K562 (cell line): Measurements from ENCODE around the gene ST8SIA1. TPM values are rescaled to one million over a fixed set of nuclear protein-coding genes. Genes with fewer than 3 reads are reported as not detected.

Source experiments
- ATAC-seq: fragments of 200-7000 bp; cut with Tn5 transposase; 3 replicates; pipeline ENCODE4 v1.9.1; 2020; ENCODE audit warnings: moderate library complexity
- BruUV-seq: library from RNA; stranded (reverse); fragments of 400-500 nt; replicated peaks from 2 replicates; lab custom pipeline; 2021; lab: Mats Ljungman, UMichigan
- CTCF ChIA-PET: fragments of 300-600 bp; formaldehyde crosslinking; extraction: SDS; loops from one replicate; lab custom pipeline; 2021; ENCODE audit warnings: low intra/inter-chr PET ratio; lab: Yijun Ruan, JAX
- POLR2A ChIA-PET: fragments of 300-600, 350-650 bp; sonication (Branson Sonifier 250); formaldehyde crosslinking; extraction: SDS; loops from one replicate; lab custom pipeline; 2021; ENCODE audit warnings: antibody characterized with exemption, inconsistent platforms; lab: Yijun Ruan, JAX
- DNase-seq, 4 experiments: peaks; one replicate each; pipeline versions ENCODE4 v3.0.0 to v3.0.0-alpha.2; 2011 to 2018; ENCODE audit warnings: low spot score in 3 of 4, mixed read lengths in 3 of 4; ENCODE audit errors: extremely low read depth in 1 of 4
- FAIRE-seq: peaks from 2 replicates; lab custom pipeline; 2011; peaks lifted over from hg19 to GRCh38; lab: Jason Lieb, UNC
- H2AFZ ChIP-seq: 2 replicates; pipeline ENCODE4 v1.6.0; 2011; ENCODE audit warnings: low read depth, low read length, control low read depth, inconsistent platforms
- H3K27ac ChIP-seq: fragments of 200-600 bp; 3 replicates; pipeline ENCODE4 v1.8.0; 2011; ENCODE audit warnings: low read depth, mild to moderate bottlenecking, control low read depth, inconsistent platforms, low read length, moderate library complexity, mixed read lengths; ENCODE audit errors: extremely low read depth
- H3K27me3 ChIP-seq, 2 experiments: fragments of 300-600 bp in 1 of 2; 2 replicates in 1 of 2; 3 replicates in 1 of 2; pipeline versions ENCODE4 v1.6.0 to v1.8.0; 2011; ENCODE audit warnings: inconsistent platforms in 2 of 2, low read length in 2 of 2, mild to moderate bottlenecking in 1 of 2, mixed read lengths in 1 of 2, moderate library complexity in 1 of 2; ENCODE audit not compliant: control insufficient read depth in 2 of 2, insufficient read depth in 2 of 2
- H3K36me3 ChIP-seq: fragments of 300-600 bp; 3 replicates; pipeline ENCODE4 v1.8.0; 2011; ENCODE audit warnings: mild to moderate bottlenecking, low read length, inconsistent platforms; ENCODE audit not compliant: control insufficient read depth, insufficient read depth
- H3K4me1 ChIP-seq, 2 experiments: fragments of 200-600 bp in 1 of 2; replicated peaks in 1 of 2; 2 replicates in 1 of 2; 3 replicates in 1 of 2; pipeline versions ENCODE4 v1.5.1 to v1.8.0; 2011; ENCODE audit warnings: inconsistent platforms in 2 of 2, low read length in 2 of 2, mild to moderate bottlenecking in 1 of 2, mixed read lengths in 1 of 2, moderate library complexity in 1 of 2; ENCODE audit not compliant: control insufficient read depth in 2 of 2, insufficient read depth in 2 of 2
- H3K4me2 ChIP-seq: 2 replicates; pipeline ENCODE4 v1.6.1; 2011; ENCODE audit warnings: low read length, control low read depth, inconsistent platforms, mixed read lengths; ENCODE audit not compliant: insufficient read depth
- H3K4me3 ChIP-seq: fragments of 200-600 bp; sonication (generic), shearing (Covaris generic); 2 replicates; pipeline ENCODE4 v1.5.1; 2016; ENCODE audit warnings: control low read depth, inconsistent platforms
- H3K79me2 ChIP-seq: fragments of 200-600 bp; 3 replicates; pipeline ENCODE4 v1.8.0; 2011; ENCODE audit warnings: low read length, inconsistent platforms; ENCODE audit not compliant: control insufficient read depth, insufficient read depth
- H3K9ac ChIP-seq, 2 experiments: 2 replicates each; pipeline versions ENCODE4 v1.6.0 to v1.6.1; 2011; ENCODE audit warnings: low read depth in 2 of 2, low read length in 2 of 2, control low read depth in 1 of 2, inconsistent platforms in 1 of 2, mild to moderate bottlenecking in 1 of 2, mixed read lengths in 1 of 2; ENCODE audit not compliant: insufficient read depth in 1 of 2
- H3K9me1 ChIP-seq: one replicate; pipeline ENCODE4 v1.6.0; 2011; ENCODE audit warnings: inconsistent platforms, mild to moderate bottlenecking, low read length, moderate library complexity; ENCODE audit not compliant: control insufficient read depth, insufficient read depth
- H3K9me3 ChIP-seq: replicated peaks from 2 replicates; pipeline ENCODE4 v1.5.1; 2011; ENCODE audit warnings: low read depth, low read length, inconsistent platforms; ENCODE audit not compliant: control insufficient read depth, insufficient read depth
- H4K20me1 ChIP-seq: replicated peaks from 2 replicates; pipeline ENCODE4 v1.6.1; 2011; ENCODE audit warnings: low read length, inconsistent platforms, mixed read lengths; ENCODE audit not compliant: control insufficient read depth, insufficient read depth
- BRD4 ChIP-seq: fragments of 200-600 bp; sonication (generic); IDR thresholded peaks from 2 replicates; pipeline ENCODE4 v1.6.1; 2017; ENCODE audit warnings: inconsistent platforms
- CHD7 ChIP-seq: fragments of 200-600 bp; sonication (generic); IDR thresholded peaks from one replicate; pipeline ENCODE4 v1.6.1; 2012; ENCODE audit warnings: mild to moderate bottlenecking, low read depth, low read length, inconsistent platforms
- KLF1 ChIP-seq: fragments of 450-650 bp; IDR thresholded peaks from 2 replicates; pipeline ENCODE4 v1.6.1; 2016; ENCODE audit warnings: missing genetic modification characterization, missing compliant biosample characterization
- PCBP1 ChIP-seq: fragments of 200-400 bp; formaldehyde crosslinking; IDR thresholded peaks from 2 replicates; pipeline ENCODE4 v1.6.1; 2018; ENCODE audit warnings: mild to moderate bottlenecking, low read depth, low read length; ENCODE audit not compliant: poor library complexity, severe bottlenecking
- SAFB ChIP-seq: fragments of 200-400 bp; formaldehyde crosslinking; IDR thresholded peaks from 2 replicates; pipeline ENCODE4 v1.6.1; 2017; ENCODE audit warnings: low read depth, low read length, borderline replicate concordance
- SMARCC2 ChIP-seq: fragments of 450-650 bp; IDR thresholded peaks from 2 replicates; pipeline ENCODE4 v1.6.1; 2017; ENCODE audit warnings: antibody characterized with exemption, moderate library complexity, mild to moderate bottlenecking, low read depth
- YY1 ChIP-seq, 3 experiments: IDR thresholded peaks; 2 replicates each; pipeline ENCODE4 v1.6.1; 2011; ENCODE audit warnings: low read length in 2 of 3, mild to moderate bottlenecking in 2 of 3, moderate library complexity in 2 of 3, borderline replicate concordance in 1 of 3, control low read depth in 1 of 3, low read depth in 1 of 3; ENCODE audit not compliant: insufficient read depth in 3 of 3, insufficient replicate concordance in 2 of 3, control insufficient read depth in 1 of 3, insufficient read length in 1 of 3; ENCODE audit errors: extremely low read depth in 1 of 3
- ZNF143 ChIP-seq: sonication (generic); formaldehyde crosslinking; IDR thresholded peaks from 2 replicates; pipeline ENCODE4 v1.9.0; 2022; ENCODE audit warnings: mild to moderate bottlenecking, missing genetic modification reagents
- ZNF41 ChIP-seq: fragments of 250-450 bp; sonication (Bioruptor Pico); conservative IDR thresholded peaks from 2 replicates; pipeline ENCODE4 v1.4.0; 2020; ENCODE audit warnings: mild to moderate bottlenecking
- ZNF75A ChIP-seq: fragments of 450-650 bp; formaldehyde crosslinking; IDR thresholded peaks from 2 replicates; pipeline ENCODE4 v1.4.0; 2020; ENCODE audit warnings: mild to moderate bottlenecking
- WGBS: fragments of 100-300 bp; shearing (Covaris generic); methylation state at CpG from one replicate; pipeline ENCODE4 v1.1.6; 2016; ENCODE audit warnings: low coverage, mixed read lengths; ENCODE audit not compliant: insufficient coverage; ENCODE audit errors: missing lambda C conversion rate; 5-methylcytosine and 5-hydroxymethylcytosine counted together
- in situ Hi-C: fragments of 300-500 bp; cut with MboI; formaldehyde crosslinking; loops from 4 replicates; pipeline ENCODE4 v1.15.0; 2018; ENCODE audit warnings: inconsistent platforms, mixed read lengths
- intact Hi-C: fragments of 100-400 bp; cut with micrococcal nuclease; formaldehyde crosslinking; loops from 2 replicates; pipeline ENCODE4 v1.14.2; 2022
- polyA plus RNA-seq, 8 experiments: library from polyadenylated mRNA; depleted of rRNA in 4 of 8; stranded (reverse) in 5 of 8; unstranded in 3 of 8; fragments of >200 nt; fragmentation: Nextera tagmentation in 2 of 8; fragmentation: Illumina TruSeq in 1 of 8; extraction: Ambion mirVana in 2 of 8; extraction: Trizol in 1 of 8; gene quantifications; 2 replicates each; pipeline versions ENCODE4 v1.2.1 to v1.2.3, GENCODE V29; 2011 to 2014; ENCODE audit warnings: inconsistent platforms in 1 of 8, missing spikeins in 1 of 8
- total RNA-seq, 7 experiments: library from RNA; depleted of rRNA in 6 of 7; stranded (reverse); fragments of >200 nt in 6 of 7; fragmentation: Illumina TruSeq in 2 of 7; extraction: Trizol in 2 of 7; gene quantifications; 2 replicates each; pipeline versions ENCODE4 v1.2.1 to v1.2.3, GENCODE V29; 2011 to 2021; ENCODE audit warnings: low replicate concordance in 1 of 7
- TF ChIP-seq, protein P1 (sequence below): fragments of 450-650 bp; formaldehyde crosslinking; IDR thresholded peaks from 2 replicates; pipeline ENCODE4 v1.4.0; 2020; ENCODE audit warnings: mild to moderate bottlenecking

The ST8SIA1 gene
- total and polyA plus RNA-seq, 9 of the 15 experiments (the other 6 are each of a cell fraction or from before 2014, with no cell fraction given): 0.86 to 26.3 (median 4.3) TPM

- H3K9me3 ChIP-seq: no peaks in the 10 kb centered on the region
- no peaks in the 10 kb centered on the region for H3K9me1 ChIP-seq
- DNase-seq (no peak), FAIRE-seq (no peak), ATAC-seq (no peak)
- H4K20me1 ChIP-seq: no peaks in the 10 kb centered on the region
- no peak overlapping the region for H3K27ac ChIP-seq
- 1% methylated on average over 7 of the region's 7 CpGs for WGBS
- no peaks in the 10 kb centered on the region for H3K79me2 ChIP-seq
- intact Hi-C loops (no loop called here), in situ Hi-C loops (no loop called here)
- CTCF ChIA-PET: no interaction called here
- H3K4me1 ChIP-seq: no peaks in the 10 kb centered on the region
- POLR2A ChIA-PET: no interaction called here
- H3K9ac ChIP-seq: no peak overlapping the region
- no peak overlapping the region for H3K4me2 ChIP-seq
- no peaks in the 10 kb centered on the region; a peak in 1 of 5 replicates for H3K27me3 ChIP-seq
- H3K36me3 ChIP-seq: no peaks in the 10 kb centered on the region
- H3K4me3 ChIP-seq: no peak overlapping the region
- H2AFZ ChIP-seq: no peak overlapping the region
- no TSS peak for BruUV-seq
- no peak for TF ChIP-seq ZNF143 (CRISPR knock-in tag)
- TF ChIP-seq SMARCC2: no peak
- no peak for TF ChIP-seq KLF1
- TF ChIP-seq, protein P1, sequence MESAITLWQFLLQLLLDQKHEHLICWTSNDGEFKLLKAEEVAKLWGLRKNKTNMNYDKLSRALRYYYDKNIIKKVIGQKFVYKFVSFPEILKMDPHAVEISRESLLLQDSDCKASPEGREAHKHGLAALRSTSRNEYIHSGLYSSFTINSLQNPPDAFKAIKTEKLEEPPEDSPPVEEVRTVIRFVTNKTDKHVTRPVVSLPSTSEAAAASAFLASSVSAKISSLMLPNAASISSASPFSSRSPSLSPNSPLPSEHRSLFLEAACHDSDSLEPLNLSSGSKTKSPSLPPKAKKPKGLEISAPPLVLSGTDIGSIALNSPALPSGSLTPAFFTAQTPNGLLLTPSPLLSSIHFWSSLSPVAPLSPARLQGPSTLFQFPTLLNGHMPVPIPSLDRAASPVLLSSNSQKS: no peak
- no peak for TF ChIP-seq PCBP1
- TF ChIP-seq YY1 (IDR thresholded peaks at IDR 0.05; ENCODE audit: borderline replicate concordance in 1 of 3, control insufficient read depth in 1 of 3, extremely low read depth in 1 of 3, insufficient read depth in 3 of 3, insufficient read length in 1 of 3, insufficient replicate concordance in 2 of 3, low read depth in 1 of 3, low read length in 2 of 3): no peak
- TF ChIP-seq BRD4: no peak
- TF ChIP-seq CHD7: no peak
- no peak for TF ChIP-seq ZNF75A (CRISPR knock-in tag)
- no peak for TF ChIP-seq ZNF41 (CRISPR knock-in tag)
- no peak for TF ChIP-seq SAFB
Measured at GRCh38 chr12:22256041-22256441, 78.5 kb downstream of the ST8SIA1 start.
